ENCODE results near the gene ZNF652.

DNA sequence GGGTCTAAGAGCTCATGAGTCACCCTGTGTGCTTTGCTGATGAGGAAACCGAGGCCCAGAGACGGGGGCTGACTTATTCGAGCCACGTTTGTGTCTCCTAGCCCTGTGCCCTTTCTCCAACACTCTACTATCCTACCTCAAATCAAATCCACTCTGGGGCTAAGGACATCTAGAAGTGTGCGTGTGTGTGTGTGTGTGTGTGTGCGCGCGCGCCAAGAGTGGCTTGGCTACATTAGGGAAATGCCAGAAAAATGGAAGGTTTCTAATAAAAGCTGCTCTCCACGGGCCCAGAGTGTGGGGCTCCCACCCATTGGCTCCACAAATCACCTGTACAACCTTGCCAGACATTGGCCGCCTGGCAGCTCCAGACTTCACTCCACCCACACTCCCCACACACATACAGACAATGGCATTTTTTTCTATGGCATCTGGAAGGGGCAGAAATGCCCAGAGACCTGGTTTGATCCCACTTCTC is 101.2 kb downstream of the ZNF652 start:
- TF ChIP-seq, protein P1, sequence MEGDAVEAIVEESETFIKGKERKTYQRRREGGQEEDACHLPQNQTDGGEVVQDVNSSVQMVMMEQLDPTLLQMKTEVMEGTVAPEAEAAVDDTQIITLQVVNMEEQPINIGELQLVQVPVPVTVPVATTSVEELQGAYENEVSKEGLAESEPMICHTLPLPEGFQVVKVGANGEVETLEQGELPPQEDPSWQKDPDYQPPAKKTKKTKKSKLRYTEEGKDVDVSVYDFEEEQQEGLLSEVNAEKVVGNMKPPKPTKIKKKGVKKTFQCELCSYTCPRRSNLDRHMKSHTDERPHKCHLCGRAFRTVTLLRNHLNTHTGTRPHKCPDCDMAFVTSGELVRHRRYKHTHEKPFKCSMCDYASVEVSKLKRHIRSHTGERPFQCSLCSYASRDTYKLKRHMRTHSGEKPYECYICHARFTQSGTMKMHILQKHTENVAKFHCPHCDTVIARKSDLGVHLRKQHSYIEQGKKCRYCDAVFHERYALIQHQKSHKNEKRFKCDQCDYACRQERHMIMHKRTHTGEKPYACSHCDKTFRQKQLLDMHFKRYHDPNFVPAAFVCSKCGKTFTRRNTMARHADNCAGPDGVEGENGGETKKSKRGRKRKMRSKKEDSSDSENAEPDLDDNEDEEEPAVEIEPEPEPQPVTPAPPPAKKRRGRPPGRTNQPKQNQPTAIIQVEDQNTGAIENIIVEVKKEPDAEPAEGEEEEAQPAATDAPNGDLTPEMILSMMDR (IDR thresholded peaks at IDR 0.05; ENCODE audit: low read depth, low read length, poor library complexity, severe bottlenecking), result no peak
- no peak for TF ChIP-seq EZH2phosphoT487 (IDR thresholded peaks at IDR 0.05; ENCODE audit: borderline replicate concordance, low read length)
